DMS153 treated with DMSO at 0.1 percent for 48 hours (cell line): ENCODE data around the gene DLG2.

Experiments used
- DNase-seq: peaks from one replicate; lab custom pipeline; 2025; ENCODE audit not compliant: unreplicated experiment; lab: John Stamatoyannopoulos, UW

DLG2 gene

GRCh38 chr11:85569525-85569924 is 57.6 kb downstream of the DLG2 start:
- DNase-seq, result no peak

DNA sequence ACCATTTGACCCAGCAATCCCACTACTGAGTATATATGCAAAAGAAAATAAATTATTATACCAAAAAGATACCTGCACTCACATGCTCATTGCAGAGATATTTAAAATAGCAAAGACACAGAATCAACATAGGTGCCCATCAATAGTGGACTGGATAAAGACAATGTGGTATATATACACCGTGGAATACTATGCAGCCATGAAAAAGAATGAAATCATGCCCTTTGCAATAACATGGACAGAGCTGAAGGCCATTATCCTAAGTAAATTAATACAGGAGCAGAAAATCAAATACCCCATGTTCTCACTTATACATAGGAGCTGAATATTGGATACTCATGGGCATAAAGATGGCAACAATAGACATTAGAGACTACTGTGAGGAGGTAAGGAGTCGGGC is 68.7 kb downstream of the DLG2 start:
- DNase-seq, result no peak

DNA sequence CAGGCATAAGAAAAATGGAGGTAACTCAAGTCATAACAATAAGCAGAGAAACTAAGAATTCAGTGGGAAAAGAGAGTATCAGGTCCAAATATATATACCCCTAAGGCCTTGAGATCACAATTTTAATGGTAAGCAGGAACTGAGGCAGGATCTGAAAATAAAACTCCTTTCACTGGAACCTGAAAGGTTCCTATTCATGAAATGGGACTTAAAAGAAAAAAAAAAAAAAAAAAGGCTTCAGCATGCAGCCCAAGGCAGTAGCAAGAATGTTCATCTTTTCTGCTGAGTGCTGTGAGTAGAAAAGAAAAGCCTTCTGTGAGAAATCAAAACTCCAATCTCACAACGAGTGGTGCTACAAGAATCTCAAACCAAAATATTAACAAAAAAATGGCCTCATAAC is 75.3 kb downstream of the DLG2 start:
- no peak for DNase-seq

DNA sequence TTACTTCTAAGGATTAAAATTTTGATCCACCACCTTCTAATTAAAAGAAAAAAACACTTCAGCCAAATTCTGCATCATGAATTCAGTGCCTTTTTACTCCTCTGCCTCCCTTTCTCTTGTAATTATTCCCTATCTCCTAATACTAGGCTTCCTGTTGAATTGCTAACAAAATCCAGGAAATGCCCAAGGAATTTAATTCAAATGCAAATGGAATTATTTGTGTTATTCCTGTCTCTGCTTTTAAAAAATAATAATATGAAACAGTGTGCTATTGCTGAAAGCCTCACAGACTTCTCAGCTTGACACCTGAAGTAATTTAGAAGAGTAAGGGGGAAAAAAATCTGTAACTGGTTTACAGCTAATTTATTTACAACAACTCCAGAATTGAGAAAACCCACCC is 85.5 kb downstream of the DLG2 start:
- no peak for DNase-seq

DNA sequence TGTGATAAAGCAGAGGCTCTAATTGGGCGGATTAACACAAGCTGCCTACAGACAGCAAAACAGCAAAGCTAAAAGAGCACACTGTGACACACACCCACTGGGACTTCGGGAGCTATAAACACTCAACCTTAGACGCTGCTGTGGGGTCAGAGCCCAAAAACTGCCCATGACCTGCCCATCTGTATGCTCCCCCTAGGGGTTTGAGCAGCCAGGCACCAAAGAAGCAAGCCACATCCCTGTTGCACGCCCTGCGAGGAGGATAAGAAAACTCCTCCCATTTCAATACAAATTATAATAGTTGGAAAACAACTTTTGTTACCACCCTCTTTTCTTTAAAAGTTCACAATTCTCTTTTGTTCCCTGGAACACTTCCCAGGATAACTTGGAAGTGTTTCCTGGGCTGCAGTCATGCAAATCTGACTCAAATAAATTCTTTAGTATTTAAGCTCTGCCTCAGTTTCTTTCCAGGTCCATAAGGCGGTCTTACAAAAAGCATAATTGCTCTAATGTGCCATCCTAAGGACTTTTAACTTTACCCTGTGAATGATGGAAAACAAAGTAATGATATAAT is 86.4 kb downstream of the DLG2 start:
- no peak for DNase-seq

DNA sequence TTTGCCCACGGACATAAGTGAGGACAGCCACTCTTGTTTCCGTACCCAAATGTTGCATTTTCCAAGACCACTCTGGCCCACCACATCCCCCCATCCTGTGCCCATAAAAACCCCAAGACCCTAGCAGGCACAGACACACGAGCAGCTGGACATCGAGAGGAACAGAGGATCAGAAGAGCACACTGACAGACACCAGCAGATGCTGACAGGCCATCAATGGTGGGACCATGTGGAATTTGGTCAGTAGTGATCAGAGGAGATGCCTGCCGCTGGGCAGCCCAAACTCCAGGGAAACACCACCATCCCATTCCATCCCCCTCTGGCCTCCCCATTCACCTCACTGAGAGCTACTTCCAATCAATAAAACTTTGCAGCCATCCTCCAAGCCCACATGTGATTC is 87.0 kb downstream of the DLG2 start:
- no peak for DNase-seq

DNA sequence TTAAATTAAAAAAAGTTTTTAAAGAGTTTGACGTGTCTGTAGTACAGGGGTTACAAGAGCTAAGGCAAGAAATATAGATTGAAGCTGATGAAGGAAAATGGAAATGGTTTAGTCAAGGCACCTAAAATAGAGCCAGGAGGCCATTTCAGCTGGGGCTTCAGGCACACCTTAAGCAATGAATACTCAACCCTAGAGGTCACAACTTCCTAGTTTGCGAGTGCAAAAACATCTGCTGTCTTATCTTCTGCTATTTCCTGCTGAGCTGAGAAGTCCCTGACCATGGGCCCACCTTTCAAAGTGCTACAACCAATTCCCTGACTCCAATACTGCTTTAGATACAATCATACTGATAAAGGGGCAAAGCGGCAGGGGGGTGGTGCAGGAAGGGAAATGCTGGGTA is 87.4 kb downstream of the DLG2 start:
- DNase-seq, result no peak

- DNase-seq, result no peak
Measured at GRCh38 chr11:85539029-85539689, 88.0 kb downstream of the DLG2 start.

DNA sequence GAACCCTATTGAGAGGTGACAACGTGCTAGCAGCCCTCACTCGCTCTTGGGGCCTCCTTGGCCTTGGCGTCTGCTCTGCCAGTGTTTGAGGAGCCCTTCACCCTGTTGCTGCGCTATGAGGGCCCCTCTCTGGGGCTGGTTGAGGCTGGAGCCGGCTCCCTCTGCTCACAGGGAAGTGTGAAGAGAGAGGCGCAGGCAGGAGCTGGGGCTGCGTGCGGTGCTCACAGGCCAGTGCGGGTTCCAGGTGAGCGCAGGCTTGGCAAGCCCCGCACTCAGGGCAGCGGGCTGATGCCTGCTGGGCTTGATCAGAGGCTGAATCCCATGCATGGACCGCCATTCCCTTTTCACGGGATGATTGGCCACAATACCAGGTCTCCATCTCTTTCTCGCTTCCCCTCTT is 90.7 kb downstream of the DLG2 start:
- no peak for DNase-seq

DNA sequence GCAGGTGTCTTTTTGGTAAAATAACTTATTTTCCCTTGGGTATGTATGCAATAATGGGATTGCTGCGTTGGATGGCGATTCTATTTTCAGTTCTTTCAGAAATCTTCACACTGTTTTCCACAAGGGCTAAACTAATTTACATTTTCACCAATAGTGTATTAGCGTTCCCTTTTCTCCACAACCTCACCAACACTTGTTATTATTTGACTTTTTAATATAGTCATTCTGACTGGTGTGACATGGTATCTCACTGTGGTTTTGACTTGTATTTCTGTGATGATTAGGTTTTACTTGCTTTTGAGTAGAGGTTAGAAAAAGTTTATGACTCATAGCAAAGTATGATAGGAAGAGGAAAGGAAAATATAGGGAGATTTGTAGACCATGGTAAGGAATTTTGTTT is 92.3 kb downstream of the DLG2 start:
- no peak for DNase-seq

- DNase-seq, result no peak
Measured at GRCh38 chr11:85531191-85531897, 95.8 kb downstream of the DLG2 start.

DNA sequence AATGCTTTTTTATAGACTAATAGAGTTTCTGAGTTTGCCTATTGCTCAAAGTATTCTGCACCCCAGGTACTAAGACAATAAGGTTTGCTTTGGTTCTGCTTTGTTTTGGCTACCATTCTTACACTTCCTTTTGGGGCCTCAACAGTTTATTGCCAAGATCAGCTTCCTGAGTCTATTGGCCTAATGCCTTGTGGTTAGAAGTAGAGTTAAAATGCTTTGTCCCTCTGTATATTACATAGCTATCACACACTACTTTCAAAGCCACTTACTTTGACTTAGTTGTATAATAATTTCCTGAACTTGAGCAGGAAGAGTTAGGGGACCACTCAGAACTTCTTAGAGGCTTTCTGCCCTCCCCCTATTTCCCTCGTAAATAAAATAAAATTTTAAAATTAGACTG is 96.5 kb downstream of the DLG2 start:
- DNase-seq, result no peak

DNA sequence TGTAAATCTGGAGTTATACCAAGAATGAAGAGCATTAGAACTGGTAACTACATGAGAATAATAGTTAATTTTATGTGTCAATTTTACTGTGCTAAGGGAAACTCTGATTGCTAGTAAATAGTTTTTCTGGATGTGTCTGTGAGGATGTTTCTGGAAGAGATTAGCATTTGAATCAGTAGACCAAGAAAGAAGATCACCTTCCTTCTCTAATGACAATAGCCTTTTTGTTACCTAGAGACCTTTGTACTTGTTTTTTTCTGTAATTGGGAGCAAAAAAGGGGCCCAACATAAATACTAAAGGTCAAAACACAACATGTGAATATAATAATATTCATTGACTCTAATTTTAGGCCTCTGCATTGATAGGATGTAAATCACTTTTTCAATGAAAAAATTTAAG is 100.6 kb downstream of the DLG2 start:
- DNase-seq, result no peak

DNA sequence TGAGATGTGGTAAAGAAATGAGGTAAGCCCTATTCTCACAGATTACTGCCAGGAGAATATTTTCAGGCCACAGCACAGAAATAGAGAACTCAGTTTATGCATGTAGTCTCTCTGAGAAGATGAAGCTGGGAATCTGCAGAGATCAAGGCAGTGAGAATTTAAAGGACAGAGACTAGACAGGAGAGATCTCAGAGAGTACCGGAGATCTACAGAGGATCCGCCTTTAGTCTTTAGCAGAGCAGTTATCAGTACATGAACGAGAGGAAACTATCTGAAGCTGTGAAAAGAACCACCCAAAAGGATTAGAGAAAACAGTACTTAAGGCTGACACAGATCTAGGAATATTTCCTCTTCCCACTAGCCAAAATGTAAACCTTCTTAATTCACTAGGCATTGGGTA is 101.5 kb downstream of the DLG2 start:
- no peak for DNase-seq

GRCh38 chr11:85517272-85517671 is 109.9 kb downstream of the DLG2 start:
- no peak for DNase-seq

GRCh38 chr11:85495918-85496317 is 131.2 kb downstream of the DLG2 start:
- no peak for DNase-seq

DNA sequence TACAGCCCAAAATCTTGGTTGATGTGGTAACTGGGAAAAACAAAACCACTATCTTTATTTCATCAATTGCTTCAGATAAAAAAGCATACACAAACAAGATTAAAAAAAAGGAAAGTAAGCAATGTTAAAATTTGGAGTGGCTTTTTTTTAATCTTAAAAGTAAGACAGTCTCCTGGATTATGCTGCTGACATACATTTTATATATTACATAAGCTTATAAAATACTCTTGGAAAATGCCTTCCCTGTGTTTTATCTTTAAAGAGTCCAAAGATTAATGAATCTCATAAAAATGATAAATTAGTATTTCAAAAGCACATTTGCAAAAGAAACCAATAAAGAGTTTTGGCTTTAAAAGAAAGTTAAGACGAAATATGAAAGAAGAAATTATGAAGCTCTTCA is 132.7 kb downstream of the DLG2 start:
- DNase-seq, result no peak

- no peak for DNase-seq
Measured at GRCh38 chr11:85485902-85486301, 141.2 kb downstream of the DLG2 start.

DNA sequence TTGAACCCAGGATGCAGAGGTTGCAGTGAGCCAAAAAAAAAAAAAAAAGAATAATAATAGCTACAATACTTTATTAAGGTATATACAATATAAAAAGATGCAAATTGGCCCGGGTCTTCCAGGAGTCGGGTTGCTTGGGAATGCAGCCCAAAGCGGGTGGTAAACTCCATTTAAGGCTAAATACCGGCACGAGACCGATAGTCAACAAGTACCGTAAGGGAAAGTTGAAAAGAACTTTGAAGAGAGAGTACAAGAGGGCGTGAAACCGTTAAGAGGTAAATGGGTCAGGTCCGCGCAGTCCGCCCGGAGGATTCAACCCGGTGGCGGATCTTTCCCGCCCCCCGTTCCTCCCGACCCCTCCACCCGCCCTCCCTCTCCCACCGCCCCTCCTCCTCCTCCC is 143.3 kb downstream of the DLG2 start:
- DNase-seq, result no peak

- no peak for DNase-seq
Measured at GRCh38 chr11:85481862-85482261, 145.3 kb downstream of the DLG2 start.

GRCh38 chr11:85475660-85476517 is 151.3 kb downstream of the DLG2 start:
- DNase-seq, result no peak

- no peak for DNase-seq
Measured at GRCh38 chr11:85472953-85473352, 154.2 kb downstream of the DLG2 start.
